Choroid plexus epithelial cell (primary cell): ENCODE results near the gene ID1.
"Not testable (repeated sequence)": the region's sequence is repeated elsewhere in the genome, so short reads cannot be mapped to it uniquely, and the experiment has no call there.

ENCODE experiments used
- DNase-seq: peaks from one replicate; pipeline ENCODE4 v3.0.0-alpha.2; 2010; ENCODE audit warnings: low read depth
- H3K4me3 ChIP-seq: 2 replicates; pipeline ENCODE4 v1.5.1; 2011; ENCODE audit warnings: low read depth, mild to moderate bottlenecking, control low read depth, low read length, moderate library complexity
- TF ChIP-seq, protein P1 (sequence below): conservative IDR thresholded peaks from 2 replicates; pipeline ENCODE4 v1.5.1; 2011; ENCODE audit warnings: low read depth, mild to moderate bottlenecking, control low read depth, inconsistent platforms, low read length, moderate library complexity

The ID1 gene

GRCh38 chr20:31573555-31574321 lies 31.4 kb upstream of the ID1 start:
- TF ChIP-seq, protein P1, sequence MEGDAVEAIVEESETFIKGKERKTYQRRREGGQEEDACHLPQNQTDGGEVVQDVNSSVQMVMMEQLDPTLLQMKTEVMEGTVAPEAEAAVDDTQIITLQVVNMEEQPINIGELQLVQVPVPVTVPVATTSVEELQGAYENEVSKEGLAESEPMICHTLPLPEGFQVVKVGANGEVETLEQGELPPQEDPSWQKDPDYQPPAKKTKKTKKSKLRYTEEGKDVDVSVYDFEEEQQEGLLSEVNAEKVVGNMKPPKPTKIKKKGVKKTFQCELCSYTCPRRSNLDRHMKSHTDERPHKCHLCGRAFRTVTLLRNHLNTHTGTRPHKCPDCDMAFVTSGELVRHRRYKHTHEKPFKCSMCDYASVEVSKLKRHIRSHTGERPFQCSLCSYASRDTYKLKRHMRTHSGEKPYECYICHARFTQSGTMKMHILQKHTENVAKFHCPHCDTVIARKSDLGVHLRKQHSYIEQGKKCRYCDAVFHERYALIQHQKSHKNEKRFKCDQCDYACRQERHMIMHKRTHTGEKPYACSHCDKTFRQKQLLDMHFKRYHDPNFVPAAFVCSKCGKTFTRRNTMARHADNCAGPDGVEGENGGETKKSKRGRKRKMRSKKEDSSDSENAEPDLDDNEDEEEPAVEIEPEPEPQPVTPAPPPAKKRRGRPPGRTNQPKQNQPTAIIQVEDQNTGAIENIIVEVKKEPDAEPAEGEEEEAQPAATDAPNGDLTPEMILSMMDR: no peak
- DNase-seq: no peak
- peak overlapping the region; percentile 53 for H3K4me3 ChIP-seq

GRCh38 chr20:31574986-31575385 lies 30.1 kb upstream of the ID1 start:
- H3K4me3 ChIP-seq, DNase-seq: not testable (repeated sequence)

DNA sequence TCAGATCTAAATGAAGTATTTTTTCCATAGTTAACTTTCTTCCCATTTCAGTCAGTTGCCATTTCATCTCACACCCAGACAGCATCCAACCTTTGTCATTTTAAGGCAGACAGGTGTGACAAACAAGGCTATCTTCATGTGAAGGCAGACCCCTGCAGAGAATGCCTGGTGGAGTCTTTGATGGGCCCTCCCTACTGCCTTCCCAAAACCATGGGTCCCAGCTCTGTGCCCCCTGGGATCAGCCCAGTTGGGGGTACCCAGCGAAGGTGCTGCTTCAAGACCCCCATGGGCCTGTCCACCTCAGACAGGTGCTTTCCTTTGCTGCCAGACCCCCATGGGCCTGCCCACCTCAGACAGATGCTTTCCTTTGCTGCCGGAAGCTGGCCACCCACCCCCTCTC lies 28.3 kb upstream of the ID1 start:
- H3K4me3 ChIP-seq: no peak overlapping the region
- no peak for DNase-seq
- TF ChIP-seq, protein P1: no peak

DNA sequence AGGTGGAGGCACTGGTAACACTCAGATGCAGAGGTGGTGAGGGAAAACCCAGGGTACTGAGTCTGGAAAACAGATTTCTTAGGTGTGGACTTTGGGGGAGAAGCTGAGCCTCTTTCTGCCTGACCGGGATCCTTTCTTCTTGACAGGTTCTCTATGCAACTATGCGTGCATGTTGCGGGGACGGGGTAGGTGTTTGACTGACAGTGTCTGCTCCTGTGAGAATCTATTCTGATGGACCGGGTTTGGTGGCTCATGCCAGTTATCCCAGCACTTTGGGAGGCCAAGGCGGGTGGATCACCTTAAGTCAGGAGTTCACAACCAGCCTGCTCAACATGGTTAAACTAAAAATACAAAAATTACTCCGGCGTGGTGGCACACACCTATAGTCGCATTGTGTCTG lies 27.9 kb upstream of the ID1 start:
- DNase-seq: no peak
- TF ChIP-seq, protein P1: no peak
- no peak overlapping the region for H3K4me3 ChIP-seq

- TF ChIP-seq, protein P1: no peak
- DNase-seq: no peak
- H3K4me3 ChIP-seq: no peak overlapping the region
These were observed 26.5 kb upstream of the ID1 start for GRCh38 chr20:31578448-31579138.

DNA sequence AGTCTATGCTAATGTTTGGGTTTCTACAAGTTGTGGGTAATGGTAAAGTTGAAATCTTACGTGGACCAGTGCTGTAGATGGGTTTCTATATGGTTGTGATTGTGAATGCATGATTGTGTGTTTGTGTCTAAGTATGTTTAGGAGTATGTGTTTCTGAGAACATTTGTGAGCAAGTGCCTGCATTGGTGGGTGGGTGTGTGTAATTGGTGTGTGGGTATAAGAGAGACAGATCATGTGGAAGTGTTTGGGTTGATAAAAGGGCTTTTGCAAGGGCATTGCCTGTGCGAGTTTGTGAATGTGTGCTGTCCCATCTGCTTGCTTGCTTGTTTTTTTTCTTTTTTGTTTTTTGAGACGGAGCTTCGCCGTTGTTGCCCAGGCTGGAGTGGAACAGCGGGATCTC lies 25.8 kb upstream of the ID1 start:
- TF ChIP-seq, protein P1: no peak
- no peak for DNase-seq
- no peak overlapping the region for H3K4me3 ChIP-seq

GRCh38 chr20:31579941-31580651 lies 25.0 kb upstream of the ID1 start:
- not testable (repeated sequence) for H3K4me3 ChIP-seq, DNase-seq
